Stimulated activated CD4-positive, alpha-beta T cell treated with anti-CD3 and anti-CD28 coated beads, Interleukin-15, amount 100 ng/mL, for 48 hours (primary cell): ENCODE data around the gene GARS1.

Experiments used
- DNase-seq, 2 donors: peaks; one replicate each; pipeline ENCODE4 v3.0.0-alpha.2; 2020; ENCODE audit warnings: low read depth in 2 of 2

Gene GARS1

GRCh38 chr7:30655096-30655970 is 60.7 kb downstream of the GARS1 start:
- no peak for DNase-seq

- no peak for DNase-seq
Observed at GRCh38 chr7:30656006-30656957, 61.6 kb downstream of the GARS1 start.

GRCh38 chr7:30657131-30657530 is 62.5 kb downstream of the GARS1 start:
- no peak for DNase-seq

- no peak for DNase-seq
Observed at GRCh38 chr7:30658479-30659074, 63.9 kb downstream of the GARS1 start.

GRCh38 chr7:30659312-30659711 is 64.6 kb downstream of the GARS1 start:
- no peak for DNase-seq

- DNase-seq: no peak
Observed at GRCh38 chr7:30660331-30661255, 65.9 kb downstream of the GARS1 start.

- no peak for DNase-seq
Observed at GRCh38 chr7:30661926-30662325, 67.2 kb downstream of the GARS1 start.

GRCh38 chr7:30662431-30662939 is 67.8 kb downstream of the GARS1 start:
- DNase-seq: no peak

GRCh38 chr7:30663414-30663813 is 68.7 kb downstream of the GARS1 start:
- no peak for DNase-seq

- no peak for DNase-seq
Observed at GRCh38 chr7:30664184-30664885, 69.7 kb downstream of the GARS1 start.

- no peak for DNase-seq
Observed at GRCh38 chr7:30665043-30665442, 70.4 kb downstream of the GARS1 start.

- no peak for DNase-seq
Observed at GRCh38 chr7:30665449-30665848, 70.8 kb downstream of the GARS1 start.

GRCh38 chr7:30667172-30667571 is 72.5 kb downstream of the GARS1 start:
- DNase-seq: no peak

GRCh38 chr7:30668102-30668501 is 73.4 kb downstream of the GARS1 start:
- no peak for DNase-seq

- DNase-seq: no peak
Observed at GRCh38 chr7:30671793-30672465, 77.3 kb downstream of the GARS1 start.

GRCh38 chr7:30674420-30674819 is 79.7 kb downstream of the GARS1 start:
- DNase-seq: no peak

GRCh38 chr7:30674876-30675275 is 80.2 kb downstream of the GARS1 start:
- no peak for DNase-seq

- no peak for DNase-seq
Observed at GRCh38 chr7:30678805-30679204, 84.1 kb downstream of the GARS1 start.

GRCh38 chr7:30679664-30680063 is 85.0 kb downstream of the GARS1 start:
- DNase-seq: no peak

GRCh38 chr7:30681331-30681797 is 86.7 kb downstream of the GARS1 start:
- DNase-seq: no peak
